ENCODE data around the gene SCARF2.

GRCh38 chr22:20475115-20475436, 37.5 kb upstream of the SCARF2 start:
- TF ChIP-seq CTCF (IDR thresholded peaks at IDR 0.05) (no peak), POLR2A (IDR thresholded peaks at IDR 0.05) (no peak)

Data from suprapubic skin (tissue), 3 donors.